Stimulated activated naive CD8-positive, alpha-beta T cell treated with anti-CD3 and anti-CD28 coated beads, Interleukin-15, Interleukin-2, amounts not matched to agents 100 ng/mL and 50 ng/mL, for 24 hours (primary cell): ENCODE results near the gene DDAH2.

Experiments
- H3K27ac Mint-ChIP-seq: one replicate; pipeline ENCODE4 v1.8.0; 2021; ENCODE audit warnings: mild to moderate bottlenecking, mixed read lengths
- H3K27me3 Mint-ChIP-seq: one replicate; pipeline ENCODE4 v1.8.0; 2021; ENCODE audit warnings: mixed read lengths
- H3K36me3 Mint-ChIP-seq: one replicate; pipeline ENCODE4 v1.8.0; 2021; ENCODE audit warnings: low read depth, mixed read lengths
- H3K4me1 Mint-ChIP-seq: one replicate; pipeline ENCODE4 v1.8.0; 2021; ENCODE audit warnings: low read depth, mixed read lengths
- H3K4me3 Mint-ChIP-seq: one replicate; pipeline ENCODE4 v1.8.0; 2021; ENCODE audit warnings: mild to moderate bottlenecking, mixed read lengths
- H3K9me3 Mint-ChIP-seq: one replicate; pipeline ENCODE4 v1.8.0; 2021; ENCODE audit warnings: mixed read lengths

The DDAH2 gene

GRCh38 chr6:31686483-31686882 is 42.6 kb downstream of the DDAH2 start:
- peaks cover 25% of the 10 kb centered on the region for H3K36me3 Mint-ChIP-seq
- no peaks in the 10 kb centered on the region for H3K9me3 Mint-ChIP-seq
- H3K4me3 Mint-ChIP-seq = no peak overlapping the region
- no peaks in the 10 kb centered on the region for H3K27me3 Mint-ChIP-seq
- no peak overlapping the region for H3K27ac Mint-ChIP-seq
- H3K4me1 Mint-ChIP-seq = peaks cover 19% of the 10 kb centered on the region

GRCh38 chr6:31683591-31683990 is 45.5 kb downstream of the DDAH2 start:
- H3K9me3 Mint-ChIP-seq = no peaks in the 10 kb centered on the region
- no peak overlapping the region for H3K4me3 Mint-ChIP-seq
- H3K27me3 Mint-ChIP-seq = no peaks in the 10 kb centered on the region
- H3K36me3 Mint-ChIP-seq = peaks cover 8% of the 10 kb centered on the region
- peaks cover 18% of the 10 kb centered on the region for H3K4me1 Mint-ChIP-seq
- no peak overlapping the region for H3K27ac Mint-ChIP-seq

GRCh38 chr6:31681135-31681671 is 47.9 kb downstream of the DDAH2 start:
- Mint-ChIP-seq H3K36me3 (no peaks in the 10 kb centered on the region), H3K4me3 (peak overlapping the region; percentile 75), H3K9me3 (no peaks in the 10 kb centered on the region), H3K4me1 (peaks cover 18% of the 10 kb centered on the region), H3K27me3 (no peaks in the 10 kb centered on the region), H3K27ac (peak overlapping the region; percentile 70)

GRCh38 chr6:31680226-31681134 is 48.6 kb downstream of the DDAH2 start, which contains the start of gene LY6G5C:
Gene LY6G5C (minus strand): TSS chr6:31681067. CDS start chr6:31680373, 694 bp downstream.
- H3K27ac Mint-ChIP-seq = peak within 1 kb of the TSS; percentile 70
- no peaks in the 10 kb centered on the region for H3K27me3 Mint-ChIP-seq
- H3K9me3 Mint-ChIP-seq = no peaks in the 10 kb centered on the region
- H3K4me1 Mint-ChIP-seq = peaks cover 18% of the 10 kb centered on the region
- peak within 1 kb of the TSS; percentile 75 for H3K4me3 Mint-ChIP-seq
- no peaks in the 10 kb centered on the region for H3K36me3 Mint-ChIP-seq

GRCh38 chr6:31677955-31678354 is 51.1 kb downstream of the DDAH2 start:
- peaks cover 5% of the 10 kb centered on the region for H3K36me3 Mint-ChIP-seq
- H3K27ac Mint-ChIP-seq = no peak overlapping the region
- H3K4me1 Mint-ChIP-seq = peaks cover 18% of the 10 kb centered on the region
- H3K9me3 Mint-ChIP-seq = no peaks in the 10 kb centered on the region
- no peaks in the 10 kb centered on the region for H3K27me3 Mint-ChIP-seq
- H3K4me3 Mint-ChIP-seq = no peak overlapping the region
